ENCODE measurements around the gene BIN2. TPM values are rescaled to one million over a fixed set of nuclear protein-coding genes. Genes with fewer than 3 reads are reported as not detected.

BIN2 gene
- total and polyA plus RNA-seq, 9 of the 15 experiments (the other 6 are each of a cell fraction or from before 2014, with no cell fraction given) = 0.04 to 0.39 (median 0.25) TPM; not detected in 1

DNA sequence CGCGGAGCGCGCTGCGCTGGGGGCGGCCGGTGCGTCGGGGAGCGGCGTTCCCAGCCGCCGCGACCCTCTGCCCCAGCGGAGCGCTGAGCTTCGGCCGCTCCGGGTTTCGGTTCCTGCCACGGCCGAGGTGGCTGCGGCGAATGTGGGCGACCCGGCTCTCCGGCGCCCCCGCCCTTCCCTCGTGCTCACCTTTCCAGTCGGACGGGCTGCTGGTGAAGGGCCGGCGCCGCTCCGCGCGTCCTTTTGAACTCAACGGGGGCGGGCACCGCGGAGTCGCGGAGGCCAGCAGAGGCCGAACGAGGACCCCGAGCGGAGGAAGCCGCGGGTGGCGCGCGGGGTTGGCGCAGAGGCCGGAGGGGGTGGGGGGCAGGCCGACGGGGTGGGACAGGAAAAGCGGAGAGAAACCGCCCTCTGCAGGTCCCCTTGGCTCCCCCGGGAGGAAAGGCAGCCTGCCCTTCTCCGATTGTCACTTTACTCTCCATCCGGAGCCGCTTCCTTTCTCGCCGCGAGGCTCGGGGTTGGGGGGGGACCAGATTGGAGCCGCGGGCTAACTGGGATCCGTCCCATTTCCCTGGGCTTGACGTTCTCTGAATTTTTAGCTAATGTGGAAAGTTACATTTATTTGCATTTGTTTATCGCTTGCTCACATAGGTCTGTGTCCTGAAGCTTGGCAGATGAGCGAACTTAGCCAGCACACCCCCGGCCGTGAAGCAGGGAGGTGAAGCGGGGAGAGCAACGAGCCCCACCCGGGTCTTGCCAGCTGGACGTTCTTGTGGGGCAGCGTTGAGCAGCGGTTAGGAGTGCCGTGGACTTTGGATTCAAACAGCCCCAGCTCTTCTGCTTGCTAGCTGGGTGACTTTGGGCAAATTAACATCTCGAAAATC, 53.7 kb downstream of the BIN2 start, which contains the start of gene SMAGP (continued):
- TF ChIP-seq, protein P1, sequence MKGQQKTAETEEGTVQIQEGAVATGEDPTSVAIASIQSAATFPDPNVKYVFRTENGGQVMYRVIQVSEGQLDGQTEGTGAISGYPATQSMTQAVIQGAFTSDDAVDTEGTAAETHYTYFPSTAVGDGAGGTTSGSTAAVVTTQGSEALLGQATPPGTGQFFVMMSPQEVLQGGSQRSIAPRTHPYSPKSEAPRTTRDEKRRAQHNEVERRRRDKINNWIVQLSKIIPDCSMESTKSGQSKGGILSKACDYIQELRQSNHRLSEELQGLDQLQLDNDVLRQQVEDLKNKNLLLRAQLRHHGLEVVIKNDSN (CRISPR knock-in tag; IDR thresholded peaks at IDR 0.05) = no peak
- TF ChIP-seq, protein P2, sequence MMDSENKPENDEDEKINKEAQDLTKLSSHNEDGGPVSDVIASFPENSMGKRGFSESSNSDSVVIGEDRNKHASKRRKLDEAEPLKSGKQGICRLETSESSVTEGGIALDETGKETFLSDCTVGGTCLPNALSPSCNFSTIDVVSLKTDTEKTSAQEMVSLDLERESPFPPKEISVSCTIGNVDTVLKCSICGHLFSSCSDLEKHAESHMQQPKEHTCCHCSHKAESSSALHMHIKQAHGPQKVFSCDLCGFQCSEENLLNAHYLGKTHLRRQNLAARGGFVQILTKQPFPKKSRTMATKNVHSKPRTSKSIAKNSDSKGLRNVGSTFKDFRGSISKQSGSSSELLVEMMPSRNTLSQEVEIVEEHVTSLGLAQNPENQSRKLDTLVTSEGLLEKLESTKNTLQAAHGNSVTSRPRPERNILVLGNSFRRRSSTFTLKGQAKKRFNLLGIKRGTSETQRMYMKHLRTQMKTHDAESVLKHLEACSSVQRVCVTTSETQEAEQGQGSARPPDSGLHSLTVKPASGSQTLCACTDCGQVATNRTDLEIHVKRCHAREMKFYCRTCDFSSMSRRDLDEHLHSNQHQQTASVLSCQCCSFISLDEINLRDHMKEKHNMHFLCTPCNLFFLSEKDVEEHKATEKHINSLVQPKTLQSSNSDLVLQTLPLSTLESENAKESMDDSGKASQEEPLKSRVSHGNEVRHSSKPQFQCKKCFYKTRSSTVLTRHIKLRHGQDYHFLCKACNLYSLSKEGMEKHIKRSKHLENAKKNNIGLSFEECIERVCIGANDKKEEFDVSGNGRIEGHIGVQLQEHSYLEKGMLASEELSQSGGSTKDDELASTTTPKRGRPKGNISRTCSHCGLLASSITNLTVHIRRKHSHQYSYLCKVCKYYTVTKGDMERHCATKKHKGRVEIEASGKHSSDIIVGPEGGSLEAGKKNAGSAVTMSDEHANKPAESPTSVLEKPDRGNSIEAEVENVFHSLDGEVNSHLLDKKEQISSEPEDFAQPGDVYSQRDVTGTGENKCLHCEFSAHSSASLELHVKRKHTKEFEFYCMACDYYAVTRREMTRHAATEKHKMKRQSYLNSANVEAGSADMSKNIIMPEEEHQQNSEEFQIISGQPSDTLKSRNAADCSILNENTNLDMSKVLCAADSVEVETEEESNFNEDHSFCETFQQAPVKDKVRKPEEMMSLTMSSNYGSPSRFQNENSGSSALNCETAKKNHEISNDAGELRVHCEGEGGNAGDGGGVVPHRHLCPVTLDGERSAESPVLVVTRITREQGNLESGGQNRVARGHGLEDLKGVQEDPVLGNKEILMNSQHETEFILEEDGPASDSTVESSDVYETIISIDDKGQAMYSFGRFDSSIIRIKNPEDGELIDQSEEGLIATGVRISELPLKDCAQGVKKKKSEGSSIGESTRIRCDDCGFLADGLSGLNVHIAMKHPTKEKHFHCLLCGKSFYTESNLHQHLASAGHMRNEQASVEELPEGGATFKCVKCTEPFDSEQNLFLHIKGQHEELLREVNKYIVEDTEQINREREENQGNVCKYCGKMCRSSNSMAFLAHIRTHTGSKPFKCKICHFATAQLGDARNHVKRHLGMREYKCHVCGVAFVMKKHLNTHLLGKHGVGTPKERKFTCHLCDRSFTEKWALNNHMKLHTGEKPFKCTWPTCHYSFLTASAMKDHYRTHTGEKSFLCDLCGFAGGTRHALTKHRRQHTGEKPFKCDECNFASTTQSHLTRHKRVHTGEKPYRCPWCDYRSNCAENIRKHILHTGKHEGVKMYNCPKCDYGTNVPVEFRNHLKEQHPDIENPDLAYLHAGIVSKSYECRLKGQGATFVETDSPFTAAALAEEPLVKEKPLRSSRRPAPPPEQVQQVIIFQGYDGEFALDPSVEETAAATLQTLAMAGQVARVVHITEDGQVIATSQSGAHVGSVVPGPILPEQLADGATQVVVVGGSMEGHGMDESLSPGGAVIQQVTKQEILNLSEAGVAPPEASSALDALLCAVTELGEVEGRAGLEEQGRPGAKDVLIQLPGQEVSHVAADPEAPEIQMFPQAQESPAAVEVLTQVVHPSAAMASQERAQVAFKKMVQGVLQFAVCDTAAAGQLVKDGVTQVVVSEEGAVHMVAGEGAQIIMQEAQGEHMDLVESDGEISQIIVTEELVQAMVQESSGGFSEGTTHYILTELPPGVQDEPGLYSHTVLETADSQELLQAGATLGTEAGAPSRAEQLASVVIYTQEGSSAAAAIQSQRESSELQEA (IDR thresholded peaks at IDR 0.05; ENCODE audit: low read depth) = no peak
- TF ChIP-seq, protein P3, sequence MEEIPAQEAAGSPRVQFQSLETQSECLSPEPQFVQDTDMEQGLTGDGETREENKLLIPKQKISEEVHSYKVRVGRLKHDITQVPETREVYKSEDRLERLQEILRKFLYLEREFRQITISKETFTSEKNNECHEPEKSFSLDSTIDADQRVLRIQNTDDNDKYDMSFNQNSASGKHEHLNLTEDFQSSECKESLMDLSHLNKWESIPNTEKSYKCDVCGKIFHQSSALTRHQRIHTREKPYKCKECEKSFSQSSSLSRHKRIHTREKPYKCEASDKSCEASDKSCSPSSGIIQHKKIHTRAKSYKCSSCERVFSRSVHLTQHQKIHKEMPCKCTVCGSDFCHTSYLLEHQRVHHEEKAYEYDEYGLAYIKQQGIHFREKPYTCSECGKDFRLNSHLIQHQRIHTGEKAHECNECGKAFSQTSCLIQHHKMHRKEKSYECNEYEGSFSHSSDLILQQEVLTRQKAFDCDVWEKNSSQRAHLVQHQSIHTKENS (CRISPR knock-in tag; IDR thresholded peaks at IDR 0.05) = no peak
- TF ChIP-seq SMC3 (conservative IDR thresholded peaks at IDR 0.05; ENCODE audit: insufficient read depth, low read depth, low read length) (no peak), SNRNP70 (optimal IDR thresholded peaks at IDR 0.05; ENCODE audit: low read depth, low read length) (no peak), ZSCAN29 (IDR thresholded peaks at IDR 0.05) (no peak), SRSF3 (IDR thresholded peaks at IDR 0.05; ENCODE audit: insufficient read depth, low read length) (no peak), CBFB (CRISPR knock-in tag; IDR thresholded peaks at IDR 0.05) (no peak), BCOR (IDR thresholded peaks at IDR 0.05) (no peak)
- TF ChIP-seq, protein P4, sequence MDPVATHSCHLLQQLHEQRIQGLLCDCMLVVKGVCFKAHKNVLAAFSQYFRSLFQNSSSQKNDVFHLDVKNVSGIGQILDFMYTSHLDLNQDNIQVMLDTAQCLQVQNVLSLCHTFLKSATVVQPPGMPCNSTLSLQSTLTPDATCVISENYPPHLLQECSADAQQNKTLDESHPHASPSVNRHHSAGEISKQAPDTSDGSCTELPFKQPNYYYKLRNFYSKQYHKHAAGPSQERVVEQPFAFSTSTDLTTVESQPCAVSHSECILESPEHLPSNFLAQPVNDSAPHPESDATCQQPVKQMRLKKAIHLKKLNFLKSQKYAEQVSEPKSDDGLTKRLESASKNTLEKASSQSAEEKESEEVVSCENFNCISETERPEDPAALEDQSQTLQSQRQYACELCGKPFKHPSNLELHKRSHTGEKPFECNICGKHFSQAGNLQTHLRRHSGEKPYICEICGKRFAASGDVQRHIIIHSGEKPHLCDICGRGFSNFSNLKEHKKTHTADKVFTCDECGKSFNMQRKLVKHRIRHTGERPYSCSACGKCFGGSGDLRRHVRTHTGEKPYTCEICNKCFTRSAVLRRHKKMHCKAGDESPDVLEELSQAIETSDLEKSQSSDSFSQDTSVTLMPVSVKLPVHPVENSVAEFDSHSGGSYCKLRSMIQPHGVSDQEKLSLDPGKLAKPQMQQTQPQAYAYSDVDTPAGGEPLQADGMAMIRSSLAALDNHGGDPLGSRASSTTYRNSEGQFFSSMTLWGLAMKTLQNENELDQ (CRISPR knock-in tag; IDR thresholded peaks at IDR 0.05; ENCODE audit: borderline replicate concordance) = no peak
- TF ChIP-seq, protein P5, sequence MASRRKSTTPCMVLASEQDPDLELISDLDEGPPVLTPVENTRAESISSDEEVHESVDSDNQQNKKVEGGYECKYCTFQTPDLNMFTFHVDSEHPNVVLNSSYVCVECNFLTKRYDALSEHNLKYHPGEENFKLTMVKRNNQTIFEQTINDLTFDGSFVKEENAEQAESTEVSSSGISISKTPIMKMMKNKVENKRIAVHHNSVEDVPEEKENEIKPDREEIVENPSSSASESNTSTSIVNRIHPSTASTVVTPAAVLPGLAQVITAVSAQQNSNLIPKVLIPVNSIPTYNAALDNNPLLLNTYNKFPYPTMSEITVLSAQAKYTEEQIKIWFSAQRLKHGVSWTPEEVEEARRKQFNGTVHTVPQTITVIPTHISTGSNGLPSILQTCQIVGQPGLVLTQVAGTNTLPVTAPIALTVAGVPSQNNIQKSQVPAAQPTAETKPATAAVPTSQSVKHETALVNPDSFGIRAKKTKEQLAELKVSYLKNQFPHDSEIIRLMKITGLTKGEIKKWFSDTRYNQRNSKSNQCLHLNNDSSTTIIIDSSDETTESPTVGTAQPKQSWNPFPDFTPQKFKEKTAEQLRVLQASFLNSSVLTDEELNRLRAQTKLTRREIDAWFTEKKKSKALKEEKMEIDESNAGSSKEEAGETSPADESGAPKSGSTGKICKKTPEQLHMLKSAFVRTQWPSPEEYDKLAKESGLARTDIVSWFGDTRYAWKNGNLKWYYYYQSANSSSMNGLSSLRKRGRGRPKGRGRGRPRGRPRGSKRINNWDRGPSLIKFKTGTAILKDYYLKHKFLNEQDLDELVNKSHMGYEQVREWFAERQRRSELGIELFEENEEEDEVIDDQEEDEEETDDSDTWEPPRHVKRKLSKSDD (conservative IDR thresholded peaks at IDR 0.05; ENCODE audit: low read length) = no peak

Measured in K562 (cell line).